Mucosa of descending colon (tissue), 3 donors: ENCODE measurements around the gene LMBRD2. TPM values are rescaled to one million over a fixed set of nuclear protein-coding genes. Genes with fewer than 3 reads are reported as not detected.

Experiments
- ATAC-seq: fragments of 200-7000 bp; cut with Tn5 transposase; one replicate; pipeline ENCODE4 v1.9.1; 2020; ENCODE audit warnings: mild to moderate bottlenecking, moderate library complexity
- DNase-seq, 3 donors: peaks; one replicate each; pipeline ENCODE4 v3.0.0-alpha.2; 2020
- H3K36me3 ChIP-seq: fragments of 200-600 bp; one replicate; pipeline ENCODE4 v1.8.0; 2021; ENCODE audit warnings: low read depth, mild to moderate bottlenecking
- H3K4me1 ChIP-seq: fragments of 200-600 bp; one replicate; pipeline ENCODE4 v1.8.0; 2021; ENCODE audit warnings: low read depth, mild to moderate bottlenecking
- H3K4me3 ChIP-seq: fragments of 200-600 bp; one replicate; pipeline ENCODE4 v1.8.0; 2021; ENCODE audit warnings: mild to moderate bottlenecking
- H3K9me3 ChIP-seq: fragments of 200-600 bp; one replicate; pipeline ENCODE4 v1.8.0; 2021; ENCODE audit warnings: mild to moderate bottlenecking
- CTCF ChIP-seq: fragments of 200-600 bp; IDR thresholded peaks from one replicate; pipeline ENCODE4 v1.8.0; 2022; ENCODE audit warnings: antibody characterized with exemption, mild to moderate bottlenecking
- intact Hi-C, 2 donors: fragments of 100-400 bp; cut with DNase I in 1 of 2; cut with micrococcal nuclease in 1 of 2; formaldehyde crosslinking; loops; one replicate each; pipeline versions ENCODE4 v1.11.0 to v1.11.1; 2022; cut with DNase I, micrococcal nuclease
- total RNA-seq, 3 donors: library from RNA; stranded (reverse); fragmentation: NEBNext Ultra II Directional in 2 of 3; extraction: Animal tissue kit (Norgen Biotek cat#: 25700) in 2 of 3; gene quantifications; one replicate each; pipeline versions ENCODE4 v1.2.1 to v1.2.4, GENCODE V29; 2021 to 2023
- donor health status: DM: no; HTN: no; CAD: no; lungs with moderate emphysema.
- donor health status: DM: no; HTN: no; CAD: no.
- donor health status: DM: no; HTN: yes; CAD: no.

Gene LMBRD2
- total RNA-seq, 3 donors from 2014 or later = 14.8 to 18.0 (median 16.7) TPM

- intact Hi-C loops = no loop called here
- H3K4me1 ChIP-seq = peaks cover 13% of the 10 kb centered on the region
Observed at GRCh38 chr5:36152324-36153297, 924 bp upstream of the LMBRD2 start.

GRCh38 chr5:36150676-36151433 is 832 bp downstream of the LMBRD2 start:
- DNase-seq = peak; percentile 38 to 69 (median 46)
- peak overlapping the region; percentile 77 for H3K4me3 ChIP-seq
- intact Hi-C loops = no loop called here
- TF ChIP-seq CTCF = no peak
- H3K4me1 ChIP-seq = peaks cover 13% of the 10 kb centered on the region
- peak; percentile 37 for ATAC-seq
- no peaks in the 10 kb centered on the region for H3K9me3 ChIP-seq
- no peaks in the 10 kb centered on the region for H3K36me3 ChIP-seq

More at GRCh38 chr5:36152324-36153297, 924 bp upstream of the LMBRD2 start:
- H3K9me3 ChIP-seq = no peaks in the 10 kb centered on the region
- H3K4me3 ChIP-seq = peak overlapping the region; percentile 77
- no peaks in the 10 kb centered on the region for H3K36me3 ChIP-seq
- DNase-seq (peak in 2 of 3 donors; percentile 7 to 38), ATAC-seq (no peak)
- no peak for TF ChIP-seq CTCF

- ATAC-seq (no peak), DNase-seq (no peak)
- Histone ChIP-seq H3K36me3 (no peaks in the 10 kb centered on the region), H3K4me1 (peaks cover 10% of the 10 kb centered on the region), H3K4me3 (no peak overlapping the region), H3K9me3 (no peaks in the 10 kb centered on the region)
- intact Hi-C loops = no loop called here
- no peak for TF ChIP-seq CTCF
Observed at GRCh38 chr5:36147681-36148080, 4.0 kb downstream of the LMBRD2 start.

- Histone ChIP-seq H3K4me3 (no peak overlapping the region), H3K4me1 (peaks cover 7% of the 10 kb centered on the region), H3K9me3 (no peaks in the 10 kb centered on the region), H3K36me3 (no peaks in the 10 kb centered on the region)
- no peak for TF ChIP-seq CTCF
- ATAC-seq = no peak
- DNase-seq = no peak
- intact Hi-C loops = no loop called here
Observed at GRCh38 chr5:36146390-36146789, 5.3 kb downstream of the LMBRD2 start.

GRCh38 chr5:36145311-36145710 is 6.4 kb downstream of the LMBRD2 start:
- intact Hi-C loops = no loop called here
- TF ChIP-seq CTCF = no peak
- Histone ChIP-seq H3K4me3 (no peak overlapping the region), H3K9me3 (no peaks in the 10 kb centered on the region), H3K4me1 (peaks cover 2% of the 10 kb centered on the region), H3K36me3 (no peaks in the 10 kb centered on the region)
- DNase-seq (no peak), ATAC-seq (no peak)
